Spleen (tissue), 7 donors: ENCODE measurements around the gene TWIST2.

Source experiments
- POLR2AphosphoS5 ChIP-seq, 3 donors: sonication (generic); formaldehyde crosslinking; IDR thresholded peaks; one replicate each; pipeline ENCODE4 v1.5.1; 2017; ENCODE audit warnings: antibody characterized with exemption in 3 of 3
- TF ChIP-seq, protein P1 (sequence below), 11 experiments: fragments of 200-600 bp in 7 of 11; fragments of 450-650 bp in 4 of 11; sonication (generic) in 4 of 11; IDR thresholded peaks in 8 of 11; conservative IDR thresholded peaks in 3 of 11; 1 replicate in 7 of 11; 2 replicates in 4 of 11; pipeline versions ENCODE4 v1.4.0 to v1.8.0; 2016 to 2021; ENCODE audit warnings: antibody characterized with exemption in 11 of 11, inconsistent platforms in 4 of 11, mild to moderate bottlenecking in 1 of 11
- donor health status: DM: no; HTN: no; CAD: no; lungs with moderate emphysema.
- donor health status: DM: no; HTN: no; CAD: no.
- donor health status: DM: no; HTN: no; CAD: no.

- TF ChIP-seq, protein P1, sequence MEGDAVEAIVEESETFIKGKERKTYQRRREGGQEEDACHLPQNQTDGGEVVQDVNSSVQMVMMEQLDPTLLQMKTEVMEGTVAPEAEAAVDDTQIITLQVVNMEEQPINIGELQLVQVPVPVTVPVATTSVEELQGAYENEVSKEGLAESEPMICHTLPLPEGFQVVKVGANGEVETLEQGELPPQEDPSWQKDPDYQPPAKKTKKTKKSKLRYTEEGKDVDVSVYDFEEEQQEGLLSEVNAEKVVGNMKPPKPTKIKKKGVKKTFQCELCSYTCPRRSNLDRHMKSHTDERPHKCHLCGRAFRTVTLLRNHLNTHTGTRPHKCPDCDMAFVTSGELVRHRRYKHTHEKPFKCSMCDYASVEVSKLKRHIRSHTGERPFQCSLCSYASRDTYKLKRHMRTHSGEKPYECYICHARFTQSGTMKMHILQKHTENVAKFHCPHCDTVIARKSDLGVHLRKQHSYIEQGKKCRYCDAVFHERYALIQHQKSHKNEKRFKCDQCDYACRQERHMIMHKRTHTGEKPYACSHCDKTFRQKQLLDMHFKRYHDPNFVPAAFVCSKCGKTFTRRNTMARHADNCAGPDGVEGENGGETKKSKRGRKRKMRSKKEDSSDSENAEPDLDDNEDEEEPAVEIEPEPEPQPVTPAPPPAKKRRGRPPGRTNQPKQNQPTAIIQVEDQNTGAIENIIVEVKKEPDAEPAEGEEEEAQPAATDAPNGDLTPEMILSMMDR (IDR thresholded peaks at IDR 0.05 in 8 of 11, conservative IDR thresholded peaks at IDR 0.05 in 3 of 11), result no peak
- no peak for TF ChIP-seq POLR2AphosphoS5 (IDR thresholded peaks at IDR 0.05)
Measured at GRCh38 chr2:238943338-238944067, 95.6 kb downstream of the TWIST2 start.
